ENCODE results near the gene SEMA3F. TPM values are rescaled to one million over a fixed set of nuclear protein-coding genes. Genes with fewer than 3 reads are reported as not detected.

SEMA3F gene
- total RNA-seq, 3 donors from 2014 or later (not counting 1 experiment from before 2014, with no cell fraction given): 0.16 to 1.1 (median 0.78) TPM

DNA sequence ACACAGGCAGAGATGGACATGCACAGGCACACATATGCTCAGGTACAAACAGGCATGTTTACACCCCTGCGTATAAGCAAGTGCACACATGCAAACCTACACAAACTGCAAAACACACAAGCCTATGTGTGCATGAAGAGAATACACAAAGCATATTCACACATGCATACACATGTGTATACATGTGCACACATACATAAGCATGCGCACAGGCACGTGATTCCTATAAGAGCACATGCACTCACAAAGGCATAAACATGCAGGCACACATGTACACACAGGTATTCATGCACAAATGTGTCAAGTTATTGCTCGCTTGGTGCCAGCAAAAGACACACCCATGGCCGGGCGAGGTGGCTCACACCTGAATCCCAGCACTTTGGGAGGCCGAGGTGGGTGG, 34.9 kb downstream of the SEMA3F start:
- WGBS (ENCODE audit: insufficient coverage): 91% methylated on average over 7 of the region's 7 CpGs
- Histone ChIP-seq H3K27ac (ENCODE audit: low read length) (no peak overlapping the region), H3K9me3 (ENCODE audit: control insufficient read depth, insufficient read depth, low read length) (no peaks in the 10 kb centered on the region), H3K27me3 (ENCODE audit: control insufficient read depth, insufficient read depth, low read length) (peaks cover 12% of the 10 kb centered on the region), H3K4me3 (ENCODE audit: low read length) (no peak overlapping the region), H3K36me3 (ENCODE audit: control insufficient read depth, insufficient read depth, low read length) (no peaks in the 10 kb centered on the region), H3K4me1 (ENCODE audit: control insufficient read depth, insufficient read depth, low read length) (peaks cover 21% of the 10 kb centered on the region)
- no peak overlapping the region for H3K4me3 Mint-ChIP-seq
- DNase-seq (no peak), ATAC-seq (no peak)
- no peak overlapping the region for H3K27ac Mint-ChIP-seq
- H3K36me3 Mint-ChIP-seq: no peaks in the 10 kb centered on the region
- peaks cover 0 to 6% of the 10 kb centered on the region in 2 donors for H3K4me1 Mint-ChIP-seq
- no peaks in the 10 kb centered on the region for H3K9me3 Mint-ChIP-seq
- H3K27me3 Mint-ChIP-seq (ENCODE audit: low read depth in 2 of 2): peaks cover 0 to 6% of the 10 kb centered on the region in 2 donors
- TF ChIP-seq CTCF (IDR thresholded peaks at IDR 0.05): no peak
- intact Hi-C loops (cut with micrococcal nuclease): no loop called here

DNA sequence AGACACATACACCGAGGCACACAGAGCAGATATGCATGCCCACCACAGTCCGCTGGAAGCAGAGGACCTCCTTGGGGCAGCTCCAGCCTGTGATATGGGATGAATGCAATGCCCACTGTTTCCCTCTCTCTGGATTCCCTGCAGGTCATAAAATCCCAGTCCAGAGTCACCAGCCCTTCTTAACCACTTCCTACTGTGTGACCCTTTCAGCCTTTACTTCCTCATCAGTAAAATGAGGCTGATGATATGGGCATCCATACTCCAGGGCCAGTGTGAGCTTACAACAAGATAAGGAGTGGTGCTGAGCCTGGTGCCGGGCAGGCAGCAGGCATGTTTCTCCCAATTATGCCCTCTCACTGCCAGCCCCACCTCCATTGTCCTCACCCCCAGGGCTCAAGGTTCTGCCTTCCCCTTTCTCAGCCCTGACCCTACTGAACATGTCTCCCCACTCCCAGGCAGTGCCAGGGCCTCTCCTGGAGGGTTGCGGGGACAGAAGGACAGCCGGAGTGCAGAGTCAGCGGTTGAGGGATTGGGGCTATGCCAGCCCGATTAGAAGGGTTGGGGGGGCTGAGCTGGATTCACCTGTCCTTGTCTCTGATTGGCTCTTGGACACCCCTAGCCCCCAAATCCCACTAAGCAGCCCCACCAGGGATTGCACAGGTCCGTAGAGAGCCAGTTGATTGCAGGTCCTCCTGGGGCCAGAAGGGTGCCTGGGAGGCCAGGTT, 36.0 kb downstream of the SEMA3F start, which contains the start of gene GNAT1:
Gene GNAT1 (plus strand): TSS at position 675 of the 725 bp plus-strand sequence. CDS start 116 bp downstream, outside the sequence.
- no peaks in the 10 kb centered on the region for H3K9me3 ChIP-seq (ENCODE audit: control insufficient read depth, insufficient read depth, low read length)
- DNase-seq (no peak), ATAC-seq (no peak)
- peaks cover 12% of the 10 kb centered on the region for H3K27me3 ChIP-seq (ENCODE audit: control insufficient read depth, insufficient read depth, low read length)
- H3K4me1 ChIP-seq (ENCODE audit: control insufficient read depth, insufficient read depth, low read length): peaks cover 21% of the 10 kb centered on the region
- TF ChIP-seq CTCF (IDR thresholded peaks at IDR 0.05): no peak
- Mint-ChIP-seq H3K4me1 (peaks cover 0 to 6% of the 10 kb centered on the region in 2 donors), H3K9me3 (no peaks in the 10 kb centered on the region), H3K4me3 (no peak within 1 kb of the TSS), H3K27me3 (ENCODE audit: low read depth in 2 of 2) (peaks cover 0 to 6% of the 10 kb centered on the region in 2 donors), H3K27ac (no peak within 1 kb of the TSS), H3K36me3 (no peaks in the 10 kb centered on the region)
- no peaks in the 10 kb centered on the region for H3K36me3 ChIP-seq (ENCODE audit: control insufficient read depth, insufficient read depth, low read length)
- H3K27ac ChIP-seq (ENCODE audit: low read length): no peak within 1 kb of the TSS
- 73% methylated on average over 8 of the region's 8 CpGs for WGBS (ENCODE audit: insufficient coverage)
- no peak within 1 kb of the TSS for H3K4me3 ChIP-seq (ENCODE audit: low read length)
- intact Hi-C loops (cut with micrococcal nuclease): no loop called here

GRCh38 chr3:50192124-50192523, 37.0 kb downstream of the SEMA3F start:
- Mint-ChIP-seq H3K4me3 (no peak overlapping the region), H3K9me3 (no peaks in the 10 kb centered on the region), H3K27me3 (ENCODE audit: low read depth in 2 of 2) (peaks cover 7 to 12% of the 10 kb centered on the region in 2 donors), H3K27ac (no peak overlapping the region), H3K4me1 (peaks cover 0 to 6% of the 10 kb centered on the region in 2 donors), H3K36me3 (no peaks in the 10 kb centered on the region)
- peaks cover 21% of the 10 kb centered on the region for H3K4me1 ChIP-seq (ENCODE audit: control insufficient read depth, insufficient read depth, low read length)
- ATAC-seq (no peak), DNase-seq (no peak)
- H3K4me3 ChIP-seq (ENCODE audit: low read length): no peak overlapping the region
- intact Hi-C loops (cut with micrococcal nuclease): loop anchor here (1.0 kb wide), 1 partner anchor 81 kb away; no protein-coding TSS in a partner anchor
- H3K36me3 ChIP-seq (ENCODE audit: control insufficient read depth, insufficient read depth, low read length): no peaks in the 10 kb centered on the region
- H3K27me3 ChIP-seq (ENCODE audit: control insufficient read depth, insufficient read depth, low read length): peaks cover 12% of the 10 kb centered on the region
- TF ChIP-seq CTCF (IDR thresholded peaks at IDR 0.05): no peak
- no peak overlapping the region for H3K27ac ChIP-seq (ENCODE audit: low read length)
- 85% methylated on average over 8 of the region's 8 CpGs for WGBS (ENCODE audit: insufficient coverage)
- no peaks in the 10 kb centered on the region for H3K9me3 ChIP-seq (ENCODE audit: control insufficient read depth, insufficient read depth, low read length)

Measured in natural killer cell (primary cell).